Femur (tissue), 1 donor: Measurements from ENCODE around the gene CAMK2D.
A peak's percentile ranks its signal among the peaks of the same experiment; 100 is the strongest.

Source experiments
- DNase-seq: peaks from one replicate; pipeline ENCODE4 v3.0.0-alpha.2; 2017

CAMK2D gene

DNA sequence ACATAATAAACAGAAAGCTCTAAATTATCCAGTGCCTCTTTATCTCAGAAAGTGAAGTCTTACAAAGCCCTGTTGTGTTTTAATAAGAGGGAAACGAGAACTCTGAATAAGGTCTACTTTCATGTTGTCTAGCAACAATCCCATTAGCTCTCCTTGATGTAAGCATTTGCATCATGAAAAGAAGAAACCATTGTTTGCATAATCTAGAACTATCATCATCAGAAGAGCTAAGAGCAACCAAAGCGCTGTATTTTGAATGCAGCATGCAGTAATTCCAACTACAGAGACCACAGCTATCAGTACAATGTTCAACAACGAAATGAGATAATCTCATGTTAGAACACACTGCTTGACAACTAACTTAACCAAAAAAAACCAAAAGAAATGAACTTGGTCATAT is 257.1 kb downstream of the CAMK2D start:
- no peak for DNase-seq

DNA sequence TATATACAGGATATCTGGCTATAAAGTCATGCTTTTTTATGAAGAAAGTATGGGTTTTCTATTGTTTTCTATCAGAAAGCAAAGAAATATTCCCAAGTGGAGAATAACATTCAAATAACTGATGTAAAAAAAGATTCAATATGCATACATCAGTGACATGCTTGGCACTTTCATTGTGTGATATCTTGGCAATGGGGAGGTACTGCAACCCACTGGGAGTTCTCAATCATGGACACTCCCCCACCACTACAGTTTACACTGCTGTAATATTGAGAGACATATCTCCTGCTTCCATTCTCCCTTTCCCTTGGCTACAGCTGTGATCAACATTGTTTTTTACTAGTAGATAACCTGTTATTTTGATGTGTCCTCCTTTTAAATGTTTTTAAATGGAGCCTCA is 257.8 kb downstream of the CAMK2D start:
- DNase-seq: no peak

DNA sequence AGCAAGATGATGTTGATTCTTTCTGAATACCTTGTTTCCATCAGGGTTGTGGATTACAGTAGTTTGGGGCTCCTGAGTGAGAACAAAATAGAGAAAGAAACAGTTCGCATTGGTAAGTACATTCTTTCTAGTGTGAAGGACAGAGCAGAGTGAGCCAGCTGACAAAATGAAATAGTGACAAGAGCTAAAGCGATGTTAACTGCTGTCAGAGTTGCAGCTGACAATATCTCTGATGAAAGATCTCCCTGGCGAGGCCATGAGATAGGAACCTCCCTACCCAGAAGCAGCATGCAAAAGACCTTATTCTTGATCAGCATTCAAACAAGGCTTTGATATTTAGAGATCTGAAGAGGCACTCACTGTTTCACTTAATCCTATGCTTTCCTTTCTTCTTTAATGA is 258.6 kb downstream of the CAMK2D start:
- no peak for DNase-seq

DNA sequence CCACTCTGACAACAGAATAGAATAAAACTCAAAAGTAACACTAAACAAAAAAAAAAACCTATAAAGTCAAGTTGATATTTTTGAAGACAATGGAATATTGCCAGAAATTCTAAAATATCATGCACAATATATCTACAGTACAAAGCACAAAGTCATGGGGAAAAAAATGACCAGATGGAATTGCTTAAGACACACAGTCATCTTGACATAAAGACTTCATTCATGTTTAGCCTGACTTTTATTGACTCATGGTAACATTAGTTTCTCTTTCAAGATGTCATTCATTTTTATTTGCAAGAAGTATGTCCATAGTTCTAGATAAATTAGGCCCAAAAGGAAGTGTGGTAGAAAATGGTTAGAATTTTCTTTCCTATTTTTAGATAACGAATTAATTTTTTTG is 259.1 kb downstream of the CAMK2D start:
- no peak for DNase-seq

DNA sequence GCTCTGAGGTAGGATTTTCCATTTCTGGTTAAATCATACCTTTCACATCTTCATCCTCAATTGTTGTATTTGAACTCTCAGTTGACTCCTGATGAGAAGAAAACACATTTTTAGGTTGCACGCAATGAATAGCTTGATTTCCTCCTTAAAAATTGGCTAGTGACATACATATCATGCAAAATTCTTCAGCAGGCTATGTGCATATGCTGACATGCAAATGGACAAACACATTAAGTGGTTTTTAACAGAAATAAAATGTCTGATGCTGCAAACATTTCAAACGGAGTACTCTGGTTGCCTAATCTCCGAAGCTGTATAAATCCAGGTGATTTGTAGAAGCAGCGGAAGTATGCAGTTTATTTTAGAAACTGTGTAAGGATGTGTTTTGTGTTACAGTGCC is 261.1 kb downstream of the CAMK2D start:
- DNase-seq: no peak

DNA sequence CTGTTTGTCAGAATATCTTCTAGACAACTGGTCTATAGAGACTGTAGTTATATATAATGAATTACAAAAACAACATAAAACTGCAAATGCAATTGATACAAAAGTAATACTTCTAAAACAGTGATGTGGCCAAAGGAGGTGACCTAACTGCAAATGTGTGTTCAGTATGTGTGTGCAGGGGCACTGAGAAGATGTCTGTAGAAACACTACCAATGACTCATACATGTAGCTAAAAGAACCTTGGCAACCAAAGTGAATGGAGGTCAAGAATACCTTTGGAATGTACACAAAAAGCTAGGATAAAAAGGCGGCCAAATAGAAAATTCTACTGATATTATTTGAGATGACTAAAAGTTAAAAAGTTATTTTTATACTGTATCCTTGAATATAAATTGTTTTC is 261.8 kb downstream of the CAMK2D start:
- DNase-seq: no peak

DNA sequence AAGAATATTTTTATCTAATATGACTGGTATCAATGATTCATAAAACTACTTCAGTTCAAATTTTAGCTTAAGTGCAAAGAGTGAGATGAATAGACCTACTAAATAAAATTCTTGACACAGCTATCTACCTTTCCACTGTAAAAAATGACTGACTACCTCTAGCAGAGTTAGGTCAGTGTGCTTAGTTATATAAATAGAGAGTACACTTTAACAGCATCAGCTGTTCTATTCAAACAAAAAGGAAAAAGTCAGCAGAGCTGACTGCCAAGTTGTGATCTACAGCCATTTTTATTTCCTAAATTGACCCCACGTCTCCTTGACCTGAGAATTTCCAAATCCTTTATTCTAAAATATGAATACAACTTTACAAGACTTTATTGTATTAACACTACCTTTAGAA is 262.4 kb downstream of the CAMK2D start:
- DNase-seq: no peak

DNA sequence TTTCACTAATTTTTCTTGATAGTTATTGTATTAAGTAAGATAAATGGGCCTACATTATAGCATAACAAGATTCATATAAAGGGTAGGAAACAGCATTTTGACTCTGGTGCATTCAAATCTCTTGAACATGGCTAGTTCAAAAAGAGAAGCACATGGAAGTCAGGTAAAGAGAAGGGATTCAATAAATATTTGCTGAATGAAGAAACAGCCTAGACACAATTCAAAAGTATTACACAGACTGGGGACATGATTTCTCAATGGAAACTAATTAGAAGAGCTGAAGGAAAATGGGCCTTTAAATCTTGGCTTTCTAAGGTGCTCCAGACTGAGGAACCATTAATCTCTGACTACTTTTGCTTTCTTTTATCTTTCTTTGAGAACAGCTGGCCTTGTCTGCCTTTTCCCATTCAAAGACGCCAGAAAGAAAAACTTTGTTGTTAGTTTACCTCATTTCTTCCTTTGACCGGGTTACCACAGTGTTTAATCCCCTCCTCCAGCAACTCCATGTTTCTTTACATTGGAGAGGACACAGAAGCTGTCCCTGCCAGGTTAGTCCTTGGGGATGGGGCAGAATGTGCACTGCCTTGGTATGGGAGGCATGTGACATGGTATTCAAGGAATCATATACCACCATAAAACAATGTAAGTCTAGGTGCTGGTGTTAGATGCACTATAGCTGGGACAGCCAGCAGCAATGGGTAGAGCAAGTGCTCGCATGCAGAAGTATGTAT is 264.2 kb downstream of the CAMK2D start:
- no peak for DNase-seq

DNA sequence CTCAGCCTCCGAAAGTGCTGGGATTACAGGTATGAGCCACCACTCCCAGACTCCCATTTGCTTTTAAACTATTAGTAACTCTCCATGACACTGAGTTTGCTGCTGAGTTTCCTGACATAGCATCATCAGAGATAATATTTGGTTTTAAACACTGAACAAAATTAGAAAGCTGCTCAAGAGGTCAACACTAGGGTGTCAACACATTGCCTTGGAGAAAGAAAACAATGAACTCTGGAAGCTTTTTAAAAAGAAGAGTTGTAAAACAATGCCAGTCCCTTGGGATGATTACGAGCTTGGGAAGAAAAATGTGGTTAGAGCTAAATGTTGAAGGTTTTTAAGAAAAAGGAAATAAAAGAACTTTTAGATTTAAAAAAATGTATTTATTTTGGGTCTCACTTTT is 264.8 kb downstream of the CAMK2D start:
- no peak for DNase-seq

DNA sequence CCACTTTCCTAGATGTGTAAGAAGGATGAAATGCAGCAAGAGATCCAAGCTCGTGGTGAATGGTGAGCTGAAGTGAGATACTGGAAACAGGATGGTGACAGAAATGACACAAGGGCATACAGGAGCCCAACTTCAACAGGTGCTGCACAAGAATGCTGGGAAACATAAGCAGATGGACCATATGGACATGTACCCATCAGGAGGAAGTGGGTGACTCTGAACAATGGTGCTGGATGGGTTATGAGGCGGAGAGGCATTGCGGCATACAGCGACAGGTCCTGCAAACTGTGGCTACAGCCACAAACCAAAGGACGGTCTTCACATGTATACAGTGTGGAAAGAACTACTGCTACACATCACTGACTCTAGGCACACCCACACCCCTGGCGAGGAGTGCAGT is 265.7 kb downstream of the CAMK2D start:
- DNase-seq: no peak

DNA sequence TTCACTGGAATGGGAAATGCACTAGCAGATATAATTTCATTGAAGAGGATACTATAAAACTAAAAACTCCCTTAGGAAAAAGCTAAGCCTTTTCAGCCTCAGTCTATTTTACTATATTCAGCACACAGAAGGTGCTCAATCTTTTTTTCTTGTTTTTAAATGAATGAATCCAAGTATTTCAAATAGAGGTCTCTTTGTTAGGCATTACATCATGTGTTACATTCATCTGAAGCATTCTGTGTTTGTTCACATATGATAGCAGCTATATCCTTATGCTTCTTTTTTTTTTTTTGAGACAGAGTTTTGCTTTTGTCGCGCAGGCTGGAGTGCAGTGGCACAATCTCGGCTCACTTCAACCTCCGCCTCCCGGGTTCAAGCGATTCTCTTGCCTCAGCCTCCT is 278.4 kb downstream of the CAMK2D start:
- no peak for DNase-seq

DNA sequence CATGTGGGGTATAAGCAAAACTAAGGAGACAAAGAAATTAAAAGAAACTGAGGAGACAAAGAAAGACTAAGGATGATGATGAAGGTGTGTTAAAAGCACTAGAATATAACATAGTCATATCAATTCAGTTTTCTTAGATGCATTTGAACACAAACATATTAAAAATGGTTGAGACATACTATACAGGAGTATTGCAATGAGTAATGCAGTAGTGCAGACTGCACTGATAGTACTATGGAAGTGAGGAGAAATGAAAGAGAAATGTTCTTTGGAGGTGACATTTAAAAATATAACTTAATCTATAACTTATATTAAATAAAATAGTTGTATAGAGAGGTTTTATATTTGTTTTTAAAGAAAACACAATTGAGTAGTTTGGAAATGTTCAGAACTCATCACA is 279.2 kb downstream of the CAMK2D start:
- DNase-seq: no peak

DNA sequence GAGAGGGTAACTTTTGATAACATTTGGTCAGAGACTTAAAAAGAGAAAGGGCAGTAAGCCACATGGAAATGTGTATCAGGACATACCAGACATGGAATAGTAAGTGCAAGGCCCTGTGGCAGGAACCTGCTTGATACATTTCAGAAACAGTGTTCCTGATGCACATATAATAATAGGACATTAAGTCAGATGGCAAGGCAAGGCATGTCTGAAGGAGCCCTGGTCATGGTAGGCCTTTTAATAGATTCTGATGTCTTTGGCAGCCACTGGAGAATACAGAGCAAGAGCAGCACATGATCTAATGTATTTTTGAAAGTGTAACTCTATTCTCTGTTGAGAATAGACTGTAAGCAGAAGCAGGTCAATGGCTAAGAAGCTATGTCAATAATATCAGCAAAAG is 279.7 kb downstream of the CAMK2D start:
- DNase-seq: no peak

DNA sequence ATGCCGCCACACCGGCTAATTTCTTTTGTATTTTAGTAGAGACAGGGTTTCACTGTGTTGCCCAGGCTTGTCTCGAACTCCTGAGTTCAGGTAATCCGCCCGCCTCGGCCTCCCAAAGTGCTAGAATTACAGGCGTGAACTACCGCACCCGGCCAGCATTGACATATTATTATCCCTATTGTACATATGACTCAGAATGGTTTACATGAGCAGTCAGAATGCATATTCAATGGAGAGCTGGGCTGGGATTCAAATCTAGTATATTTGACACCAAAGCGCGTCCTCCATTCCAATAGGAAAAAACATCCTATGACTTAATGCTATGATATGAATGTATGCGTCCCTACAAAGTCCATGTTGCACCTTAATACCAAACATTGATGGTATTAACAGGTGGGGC is 281.4 kb downstream of the CAMK2D start:
- DNase-seq: no peak

DNA sequence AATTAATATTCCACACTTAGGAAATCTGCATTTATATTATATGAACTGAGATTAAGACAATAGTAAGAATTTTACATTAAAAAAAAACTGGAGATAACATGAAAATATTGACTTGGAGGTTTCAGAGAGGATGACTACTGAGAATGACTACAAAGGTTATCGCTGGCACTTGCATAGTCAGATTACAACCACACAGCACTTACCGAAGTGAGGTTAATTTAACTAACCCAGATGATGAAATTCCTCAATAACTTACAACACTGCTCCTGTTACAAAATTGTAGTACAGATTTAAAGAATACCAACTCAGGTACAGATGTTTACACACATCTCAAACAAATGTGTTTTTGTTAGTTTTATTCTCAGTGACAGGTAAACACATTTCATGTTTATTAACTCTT is 283.5 kb downstream of the CAMK2D start:
- no peak for DNase-seq

DNA sequence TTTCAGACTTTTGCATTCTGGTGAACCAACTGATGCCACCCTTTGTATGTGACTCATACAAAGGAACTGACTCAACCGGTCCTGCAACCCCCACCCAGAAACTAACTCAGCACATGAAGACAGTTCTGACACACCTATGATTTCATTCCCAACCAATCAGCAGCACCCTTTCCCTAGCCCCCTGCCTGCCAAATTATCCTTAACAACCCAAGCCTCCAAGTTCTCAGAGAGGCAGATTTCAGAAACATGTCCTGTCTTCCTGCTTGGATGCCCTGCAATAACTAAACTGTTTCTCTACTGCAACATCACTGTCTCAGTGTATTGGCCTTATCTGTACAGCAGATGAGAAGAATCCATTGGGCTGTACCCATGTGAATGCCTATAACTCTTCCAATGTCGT is 284.7 kb downstream of the CAMK2D start:
- DNase-seq: no peak

DNA sequence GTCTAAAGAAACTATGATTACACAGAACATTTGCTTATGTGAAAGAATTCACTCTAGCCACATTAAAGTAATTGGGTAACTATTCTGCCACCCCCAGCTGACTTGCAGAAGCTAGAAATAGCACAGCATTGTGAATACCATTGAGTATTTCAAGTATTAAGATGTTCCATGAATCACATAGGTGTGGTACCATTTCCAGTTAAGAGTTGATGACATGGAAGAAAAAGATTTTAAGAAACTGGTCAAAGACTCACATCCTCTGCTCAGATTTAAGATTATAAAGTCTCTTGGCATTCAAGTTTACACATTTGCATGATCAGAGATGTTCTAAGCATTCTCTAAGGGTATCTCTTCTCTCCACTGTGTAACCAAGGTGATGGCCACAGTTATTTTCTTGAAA is 287.5 kb downstream of the CAMK2D start:
- DNase-seq: no peak

DNA sequence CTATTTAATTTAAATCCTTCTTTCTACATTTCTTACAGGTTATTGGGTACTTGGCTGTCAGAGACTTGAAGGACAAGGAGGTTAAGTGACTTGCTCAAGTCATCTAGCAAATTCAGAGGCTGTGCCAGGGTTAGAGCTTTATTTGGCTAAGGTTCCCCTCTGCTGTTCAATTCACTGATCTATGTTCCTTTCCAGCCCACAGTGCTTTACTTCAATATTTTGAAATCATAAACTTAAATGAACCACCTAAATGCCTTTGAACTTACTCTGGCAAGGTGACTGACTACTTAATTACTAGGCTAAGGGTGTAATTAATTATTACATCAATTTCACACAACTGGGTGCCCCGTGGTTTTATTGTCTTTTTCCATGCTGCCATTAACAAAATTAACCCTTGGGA is 288.7 kb downstream of the CAMK2D start:
- no peak for DNase-seq

DNA sequence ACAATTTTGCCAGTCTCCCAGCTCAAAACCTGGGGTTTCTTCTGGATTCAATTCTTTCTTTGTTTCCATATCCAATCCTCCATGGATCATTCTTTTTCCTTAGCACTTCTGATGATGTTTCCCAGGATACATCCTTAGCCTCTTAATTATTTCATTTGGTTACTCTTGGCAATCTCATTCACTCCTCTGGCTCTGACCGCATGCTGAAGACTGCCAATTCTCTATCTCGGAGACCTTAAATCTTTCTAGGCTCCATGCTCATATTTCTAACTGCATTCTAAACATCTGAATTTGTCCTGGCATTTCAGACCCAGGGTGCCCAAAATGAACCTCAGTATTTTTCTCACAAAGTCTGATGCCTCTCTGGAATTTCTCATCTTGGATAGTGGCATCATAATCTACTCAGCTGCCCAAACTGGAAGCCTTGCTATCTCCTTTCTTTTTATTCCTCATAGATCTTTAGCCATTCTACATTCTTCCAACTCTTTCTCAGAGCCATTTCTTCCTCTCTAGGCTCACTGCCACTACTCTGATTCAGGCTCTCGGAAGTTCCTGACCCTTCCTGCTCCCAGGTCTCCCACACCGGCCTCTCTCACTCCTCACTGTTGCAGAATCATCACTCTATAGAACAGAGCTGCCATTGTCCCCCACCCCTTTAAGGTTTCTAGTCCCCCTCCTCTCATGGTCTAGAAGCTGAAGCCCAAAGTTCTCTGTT is 290.2 kb downstream of the CAMK2D start:
- DNase-seq: no peak

DNA sequence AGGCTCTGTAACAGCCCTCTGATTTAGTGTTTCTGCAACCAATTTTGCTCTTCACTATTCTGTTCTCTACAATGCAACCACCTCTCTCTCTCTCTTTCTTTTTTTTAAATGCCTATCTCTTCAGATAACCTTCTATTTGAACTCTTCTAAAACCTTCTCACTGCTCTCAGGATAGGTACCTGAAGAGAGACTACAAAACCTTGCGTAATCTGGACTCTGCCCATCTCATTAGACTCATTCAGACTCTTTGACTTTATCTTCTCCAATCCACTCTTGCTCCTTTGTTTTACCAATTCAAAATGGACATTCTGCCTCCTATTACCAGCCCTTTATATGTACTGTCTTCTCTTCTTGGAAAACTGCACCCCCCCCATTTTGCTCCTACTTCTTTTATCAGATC is 291.6 kb downstream of the CAMK2D start:
- DNase-seq: no peak

DNA sequence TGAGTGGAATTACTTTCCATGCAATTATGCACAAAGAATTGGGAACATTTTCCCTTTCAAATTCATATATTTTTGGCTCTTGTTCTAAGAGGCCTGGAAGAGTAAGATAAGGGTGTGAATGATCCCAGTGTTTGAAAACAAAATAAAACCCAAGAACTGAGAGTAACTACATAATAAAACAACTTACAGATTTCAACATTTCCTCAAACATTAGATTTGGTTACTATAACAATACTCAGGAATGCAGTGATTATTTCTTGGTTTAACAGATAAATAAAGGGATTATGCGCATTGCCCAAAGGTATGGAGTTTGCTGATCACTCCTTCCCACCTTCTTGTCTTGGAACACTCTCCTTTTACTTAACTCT is 292.5 kb downstream of the CAMK2D start:
- no peak for DNase-seq

DNA sequence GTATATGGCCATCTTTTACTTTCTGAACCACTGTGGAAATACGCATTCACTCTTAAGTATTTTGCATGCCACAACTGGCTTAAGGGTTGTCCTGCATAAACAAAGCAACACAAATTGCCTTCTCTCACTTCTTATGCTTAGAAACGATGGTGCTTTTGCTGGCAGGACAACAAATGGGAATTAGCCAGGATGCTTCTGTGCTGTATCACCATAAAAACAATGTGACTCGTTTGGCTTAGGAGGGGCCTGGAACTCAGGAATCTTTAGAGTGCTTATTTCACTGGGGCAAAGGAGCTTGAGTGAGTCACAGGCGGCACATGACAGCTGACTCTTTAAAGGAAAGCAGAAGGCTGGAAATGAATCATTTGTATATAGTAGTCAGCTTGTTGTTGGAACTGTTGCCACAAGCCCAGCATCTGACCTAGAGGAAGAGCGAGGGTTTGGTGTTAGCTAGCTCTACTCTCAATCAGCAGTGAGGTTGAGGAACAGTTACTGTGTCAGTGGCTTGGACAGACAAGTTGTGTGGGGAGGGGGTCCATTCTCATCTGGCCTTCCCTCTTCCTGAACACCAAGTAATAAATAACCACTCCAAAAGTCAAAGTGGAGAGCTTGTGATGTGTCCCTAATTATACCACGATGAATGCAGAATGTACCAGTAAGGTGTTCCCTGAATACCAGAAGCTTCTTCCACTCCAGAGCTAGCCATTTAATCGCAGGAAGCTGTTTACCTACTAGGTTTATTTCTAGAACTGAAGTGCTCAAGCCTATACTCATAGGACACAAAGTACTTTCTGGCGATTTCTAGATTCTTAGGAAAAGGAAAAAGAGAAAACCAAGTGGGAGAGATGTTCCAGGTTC is 293.1 kb downstream of the CAMK2D start:
- peak; percentile 68 for DNase-seq

DNA sequence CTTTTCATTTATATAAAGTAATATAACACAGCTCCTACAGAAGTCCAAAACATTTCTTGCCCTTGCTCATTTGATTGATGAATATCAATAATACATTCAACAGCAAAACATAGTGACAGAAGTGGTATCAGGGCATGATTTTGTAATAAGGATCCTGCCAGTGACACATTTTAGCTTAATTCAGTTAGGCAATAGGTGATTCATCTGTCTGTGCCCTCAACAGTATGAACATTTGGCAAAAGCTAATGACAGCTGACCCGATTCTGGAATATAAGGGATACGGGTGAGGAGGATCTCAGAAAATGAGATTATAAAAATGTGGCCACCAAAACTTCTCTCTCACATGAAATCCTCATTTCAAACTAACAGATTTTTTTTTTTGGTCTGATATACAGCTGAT is 294.0 kb downstream of the CAMK2D start:
- DNase-seq: no peak

DNA sequence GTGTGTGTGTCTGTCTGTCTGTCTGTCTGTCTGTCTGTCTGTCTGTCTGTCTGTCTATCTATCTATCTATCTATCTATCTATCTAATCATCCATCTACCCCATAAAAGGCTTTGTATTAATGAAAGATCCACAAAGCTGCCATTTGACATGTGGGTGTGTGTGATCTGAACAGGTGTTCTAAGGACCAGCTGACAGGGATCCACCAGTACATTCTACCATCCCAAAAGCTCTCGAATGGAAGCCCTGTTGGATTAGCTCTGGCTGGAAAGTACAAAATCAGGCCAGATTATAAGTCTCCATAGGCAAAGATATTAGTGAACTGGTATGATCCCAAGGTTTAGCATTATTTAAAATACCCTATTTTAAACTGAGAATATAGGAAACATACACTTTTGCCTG is 299.3 kb downstream of the CAMK2D start:
- DNase-seq: no peak
